GM19452 (cell line): Measurements from ENCODE around the gene NSUN3.

Source experiments
- ATAC-seq: cut with Tn5 transposase; IDR thresholded peaks from one replicate; pipeline ENCODE4 v1.9.1; 2021; ENCODE audit not compliant: unreplicated experiment

The NSUN3 gene

DNA sequence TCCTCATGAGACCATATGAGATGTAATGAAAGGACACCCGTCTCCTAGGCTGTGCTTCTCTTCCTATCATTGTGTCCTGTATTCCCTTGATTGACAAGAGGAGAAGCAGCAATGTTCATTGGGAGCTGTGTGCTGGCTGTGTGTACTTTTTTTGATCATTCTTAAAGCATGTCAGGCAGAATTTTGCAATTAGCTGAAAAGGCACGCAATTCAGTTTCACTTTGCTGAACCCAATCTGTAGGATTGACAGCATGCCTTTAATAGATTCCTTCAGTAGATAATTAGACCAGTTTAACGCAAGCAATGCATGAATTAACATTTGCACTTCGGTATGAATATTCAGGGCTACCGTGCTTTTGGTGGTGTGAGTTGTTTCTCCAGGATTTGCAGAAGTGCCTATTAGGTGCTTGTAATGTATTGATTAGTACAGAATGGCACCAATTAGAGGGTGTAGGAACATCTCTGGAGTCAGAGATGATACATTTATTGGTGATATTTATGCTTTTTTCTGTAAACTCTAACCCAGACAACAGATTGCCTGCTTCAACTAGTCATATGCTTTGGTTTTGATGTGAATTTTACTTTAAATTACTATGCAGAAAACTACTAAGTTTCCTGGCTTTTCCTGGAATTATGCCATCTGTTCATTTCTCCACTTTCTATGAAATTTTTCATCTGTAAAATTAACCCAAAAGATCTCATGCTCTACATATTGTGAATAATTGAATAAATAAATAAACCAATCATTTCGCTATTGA is 114.3 kb downstream of the NSUN3 start:
- ATAC-seq, result no peak
